GM18867 (cell line): ENCODE data around the gene SPATA19.

Source experiments
- ATAC-seq: cut with Tn5 transposase; IDR thresholded peaks from one replicate; pipeline ENCODE4 v1.9.1; 2021; ENCODE audit warnings: mild to moderate bottlenecking, moderate library complexity; ENCODE audit not compliant: unreplicated experiment

Gene SPATA19

GRCh38 chr11:133819746-133820315 is 25.5 kb downstream of the SPATA19 start:
- no peak for ATAC-seq

GRCh38 chr11:133819114-133819513 is 26.2 kb downstream of the SPATA19 start:
- ATAC-seq: no peak

DNA sequence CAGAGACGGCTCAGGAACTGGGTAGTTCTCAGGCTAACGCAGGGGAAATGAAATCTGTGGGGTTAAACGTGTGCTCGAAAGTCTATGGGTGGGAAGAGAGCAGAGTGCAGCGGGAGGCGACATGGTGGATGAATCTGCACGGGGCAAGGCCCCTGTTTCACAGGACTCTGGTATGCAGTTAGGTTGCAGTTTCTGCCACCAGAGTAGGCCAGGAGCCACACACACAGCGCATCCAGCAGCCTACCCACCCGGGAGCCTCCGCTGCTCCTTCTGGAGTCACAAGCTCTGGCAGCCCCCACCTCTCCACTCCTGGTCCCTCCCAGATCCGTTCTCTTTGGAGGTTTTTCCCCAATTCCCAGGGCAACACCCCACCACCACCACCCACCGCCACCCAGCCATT is 27.0 kb downstream of the SPATA19 start:
- ATAC-seq: no peak

DNA sequence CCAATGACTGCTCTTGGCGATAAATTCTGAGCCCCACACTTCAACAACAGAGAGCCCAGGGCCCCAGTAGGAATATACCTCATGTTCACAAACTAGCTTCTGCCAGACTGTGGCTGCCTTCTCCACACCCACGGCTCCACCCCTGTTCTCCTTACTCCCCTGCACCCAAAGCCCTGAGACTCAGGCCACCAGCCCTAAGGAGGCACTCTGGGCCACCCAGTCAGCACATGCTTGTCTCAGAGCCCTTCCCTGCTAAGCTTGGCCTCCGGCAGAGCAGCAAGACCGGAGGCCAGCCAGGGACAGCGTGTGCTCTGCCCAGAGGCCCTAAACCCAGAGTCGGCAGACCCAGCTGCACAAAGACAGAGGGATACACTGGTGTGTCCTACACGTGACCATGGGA is 27.9 kb downstream of the SPATA19 start:
- no peak for ATAC-seq

GRCh38 chr11:133816146-133816870 is 29.0 kb downstream of the SPATA19 start:
- no peak for ATAC-seq

DNA sequence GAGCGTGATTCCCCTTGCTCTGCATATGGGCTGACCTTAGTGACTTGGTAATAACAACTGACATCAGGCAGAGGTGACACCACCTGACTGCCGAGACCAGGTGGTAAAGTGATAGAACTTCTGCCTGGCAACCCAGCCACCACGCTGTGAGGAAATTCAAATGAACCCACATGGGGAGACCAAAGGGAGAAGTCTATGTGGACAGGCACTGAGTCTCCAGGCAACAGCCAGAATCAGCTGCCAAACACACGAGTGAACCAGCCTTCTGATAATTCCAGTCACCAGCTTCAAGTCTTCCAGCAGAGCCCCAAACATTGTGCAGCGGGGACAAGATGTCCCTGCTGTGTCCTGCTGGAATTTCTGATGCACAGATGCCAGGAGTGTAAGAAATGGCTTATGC is 29.7 kb downstream of the SPATA19 start:
- no peak for ATAC-seq

DNA sequence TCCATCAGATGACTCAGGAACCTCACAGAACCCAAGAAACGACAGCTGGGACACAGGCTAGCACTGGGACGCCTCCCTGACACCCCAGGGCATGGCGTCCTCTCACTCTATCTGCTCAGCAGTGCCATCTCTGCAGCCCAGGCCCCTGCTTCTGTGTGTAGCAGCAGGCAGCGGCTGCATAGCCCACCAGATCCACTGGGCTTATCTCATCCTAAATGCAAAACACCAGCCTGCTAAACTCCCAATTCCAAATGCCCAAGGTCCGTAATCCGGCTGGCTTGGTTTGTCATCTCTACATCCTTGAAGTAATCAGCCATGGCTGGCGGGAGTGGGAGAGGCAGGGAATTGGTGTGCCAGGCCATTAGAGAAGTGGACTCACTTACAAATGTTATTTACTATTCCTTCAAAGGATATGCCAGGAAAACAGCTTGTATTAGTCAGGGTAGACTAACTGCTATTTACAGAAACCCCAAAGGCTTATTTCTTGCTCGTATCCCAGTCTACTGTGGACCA is 30.7 kb downstream of the SPATA19 start:
- ATAC-seq: no peak

DNA sequence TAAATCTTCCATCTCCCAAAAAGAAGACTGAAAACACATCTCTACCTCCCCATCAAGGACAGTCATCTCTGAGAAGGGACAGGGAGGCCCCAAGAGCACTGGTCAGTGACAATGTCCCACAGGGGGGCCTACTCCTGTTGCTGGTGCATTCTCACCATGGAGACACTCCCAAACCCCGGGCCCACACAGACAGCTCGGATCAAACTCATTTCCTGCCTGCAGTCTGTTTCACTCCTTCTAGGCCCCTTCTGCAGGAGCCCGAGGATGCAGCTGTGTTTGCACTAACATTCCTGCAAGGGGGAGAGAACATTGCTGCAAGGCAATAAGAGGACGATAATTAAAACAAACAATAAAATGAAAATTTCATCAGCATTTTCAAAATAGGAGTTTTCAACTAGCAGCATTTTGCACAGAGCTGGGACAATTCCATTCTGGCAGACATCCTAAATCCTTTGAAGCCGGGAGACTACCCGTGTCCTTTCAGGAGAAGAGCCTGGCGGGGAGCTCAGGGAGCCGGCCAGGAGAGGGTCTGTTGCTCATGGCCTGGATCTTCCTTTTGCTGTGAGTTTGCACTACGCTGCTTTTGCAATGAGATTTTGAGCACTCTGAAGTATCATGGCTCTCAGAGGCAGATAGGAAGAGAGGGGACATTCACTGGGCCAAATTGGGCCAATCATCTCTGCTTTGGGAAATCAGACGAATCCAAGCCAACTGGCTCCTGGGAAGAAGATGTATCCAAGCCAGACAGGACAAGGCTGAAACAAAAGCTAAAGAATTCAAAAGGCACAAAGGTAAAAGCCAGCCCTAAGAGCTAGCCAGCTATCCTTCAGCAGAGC is 33.2 kb downstream of the SPATA19 start:
- no peak for ATAC-seq

- ATAC-seq: no peak
Observed at GRCh38 chr11:133810766-133811165, 34.5 kb downstream of the SPATA19 start.

- ATAC-seq: no peak
Observed at GRCh38 chr11:133809569-133810491, 35.5 kb downstream of the SPATA19 start.

GRCh38 chr11:133808393-133809140 is 36.7 kb downstream of the SPATA19 start:
- no peak for ATAC-seq

- ATAC-seq: no peak
Observed at GRCh38 chr11:133803026-133803425, 42.3 kb downstream of the SPATA19 start.

- no peak for ATAC-seq
Observed at GRCh38 chr11:133801356-133801755, 44.0 kb downstream of the SPATA19 start.

DNA sequence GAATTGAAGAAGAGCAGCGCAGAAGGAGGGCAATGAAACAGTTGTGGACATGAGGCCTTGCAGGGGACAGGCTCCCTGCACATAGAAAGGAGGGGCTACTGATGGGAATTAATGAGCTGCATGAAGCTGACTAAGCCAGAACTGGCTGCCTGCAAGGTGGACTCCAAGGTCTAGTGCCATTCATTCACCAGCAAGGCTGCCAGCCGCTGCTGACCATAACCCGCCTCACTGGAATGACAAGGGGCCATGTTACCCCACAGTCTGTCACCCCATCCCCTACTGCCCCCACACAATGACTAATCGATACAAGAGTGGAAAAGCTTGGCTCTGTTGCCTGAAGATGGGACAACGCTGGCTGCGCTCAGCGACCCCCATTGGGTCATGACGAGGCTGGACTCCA is 44.6 kb downstream of the SPATA19 start:
- no peak for ATAC-seq

- ATAC-seq: no peak
Observed at GRCh38 chr11:133797554-133797953, 47.8 kb downstream of the SPATA19 start.

- ATAC-seq: no peak
Observed at GRCh38 chr11:133796043-133796795, 49.1 kb downstream of the SPATA19 start.

DNA sequence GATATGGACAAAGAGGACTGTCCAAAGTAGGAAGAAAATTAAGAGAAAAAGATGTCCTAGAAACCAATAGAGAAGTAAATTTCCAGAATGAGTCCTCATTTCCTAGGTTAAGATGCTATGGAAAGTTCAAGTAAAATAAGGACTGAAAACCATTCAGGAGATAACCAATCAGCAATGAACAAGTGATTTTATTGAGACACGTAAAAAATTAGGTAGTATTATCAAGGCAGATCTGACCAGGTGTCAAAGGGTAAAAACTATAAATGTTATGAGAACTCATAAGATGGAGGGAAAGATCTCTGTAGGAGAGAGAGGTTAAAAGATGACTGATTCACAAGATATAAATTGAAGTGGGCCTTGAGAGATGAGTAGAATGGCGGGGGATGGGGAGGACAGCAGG is 50.2 kb downstream of the SPATA19 start:
- no peak for ATAC-seq

GRCh38 chr11:133794205-133794604 is 51.1 kb downstream of the SPATA19 start:
- ATAC-seq: no peak
